GM23338 (cell line): Measurements from ENCODE around the gene EPHA3. TPM values are rescaled to one million over a fixed set of nuclear protein-coding genes. Genes with fewer than 3 reads are reported as not detected.

Source experiments
- ATAC-seq: fragments of 200-7000 bp; cut with Tn5 transposase; 3 replicates; pipeline ENCODE4 v1.9.1; 2020
- DNase-seq: peaks from one replicate; pipeline ENCODE4 v3.0.0-alpha.2; 2015; ENCODE audit warnings: low spot score
- H2AFZ ChIP-seq: fragments of 200-600 bp; sonication (generic); 2 replicates; pipeline ENCODE4 v1.8.0; 2016; ENCODE audit warnings: antibody characterized with exemption, mild to moderate bottlenecking, moderate library complexity
- H3F3A ChIP-seq: fragments of 200-600 bp; sonication (generic); replicated peaks from 2 replicates; pipeline ENCODE4 v1.8.0; 2017; ENCODE audit warnings: antibody characterized with exemption, mixed run types, low read depth
- H3K27ac ChIP-seq: fragments of 200-600 bp; sonication (generic); 2 replicates; pipeline ENCODE4 v1.6.1; 2016; ENCODE audit warnings: low read depth
- H3K27me3 ChIP-seq: fragments of 200-600 bp; sonication (generic); 2 replicates; pipeline ENCODE4 v1.8.0; 2016; ENCODE audit warnings: mild to moderate bottlenecking, mixed run types, moderate library complexity; ENCODE audit not compliant: insufficient read depth
- H3K36me3 ChIP-seq: fragments of 200-600 bp; sonication (generic); 2 replicates; pipeline ENCODE4 v1.8.0; 2016; ENCODE audit warnings: mild to moderate bottlenecking; ENCODE audit not compliant: insufficient read depth
- H3K4me1 ChIP-seq: fragments of 200-600 bp; sonication (generic); 2 replicates; pipeline ENCODE4 v1.8.0; 2016; ENCODE audit warnings: mild to moderate bottlenecking, moderate library complexity; ENCODE audit not compliant: insufficient read depth
- H3K4me2 ChIP-seq: fragments of 200-600 bp; sonication (generic); 2 replicates; pipeline ENCODE4 v1.7.1; 2017; ENCODE audit warnings: mixed run types
- H3K4me3 ChIP-seq: fragments of 200-600 bp; sonication (generic); 2 replicates; pipeline ENCODE4 v1.6.1; 2016; ENCODE audit warnings: mixed run types
- H3K79me2 ChIP-seq: fragments of 200-600 bp; sonication (generic); replicated peaks from 2 replicates; pipeline ENCODE4 v1.8.0; 2017; ENCODE audit warnings: mild to moderate bottlenecking; ENCODE audit not compliant: insufficient read depth
- H3K9me2 ChIP-seq: fragments of 200-600 bp; sonication (generic); 2 replicates; pipeline ENCODE4 v1.8.0; 2017; ENCODE audit not compliant: insufficient read depth
- H4K20me1 ChIP-seq: fragments of 200-600 bp; sonication (generic); replicated peaks from 2 replicates; pipeline ENCODE4 v1.8.0; 2017; ENCODE audit warnings: mild to moderate bottlenecking; ENCODE audit not compliant: insufficient read depth
- H3K27ac Mint-ChIP-seq: 2 replicates; pipeline ENCODE4 v1.8.0; 2020; ENCODE audit warnings: inconsistent platforms, mild to moderate bottlenecking, moderate library complexity, mixed read lengths
- H3K27me3 Mint-ChIP-seq: 3 replicates; pipeline ENCODE4 v1.8.0; 2022; ENCODE audit warnings: low read depth, mild to moderate bottlenecking, moderate library complexity, mixed read lengths, inconsistent platforms; ENCODE audit not compliant: insufficient read depth, poor library complexity
- H3K36me3 Mint-ChIP-seq: 3 replicates; pipeline ENCODE4 v1.8.0; 2021; ENCODE audit warnings: low read depth, mild to moderate bottlenecking, inconsistent platforms, moderate library complexity, mixed read lengths
- H3K4me1 Mint-ChIP-seq: 3 replicates; pipeline ENCODE4 v1.8.0; 2020; ENCODE audit warnings: mild to moderate bottlenecking, inconsistent platforms, mixed read lengths
- H3K4me3 Mint-ChIP-seq: 3 replicates; pipeline ENCODE4 v1.8.0; 2021; ENCODE audit warnings: moderate library complexity, mild to moderate bottlenecking, inconsistent platforms, mixed read lengths
- H3K9me3 Mint-ChIP-seq: 3 replicates; pipeline ENCODE4 v1.8.0; 2020; ENCODE audit warnings: moderate library complexity, mild to moderate bottlenecking, inconsistent platforms, mixed read lengths
- EZH2phosphoT487 ChIP-seq: fragments of 200-600 bp; sonication (generic); IDR thresholded peaks from one replicate; pipeline ENCODE4 v1.8.1; 2018; ENCODE audit warnings: antibody characterized with exemption; ENCODE audit not compliant: unreplicated experiment
- polyA plus RNA-seq: library from polyadenylated mRNA; unstranded; fragments of >200 nt; fragmentation: Nextera tagmentation; extraction: Ambion mirVana; gene quantifications from 2 replicates; pipeline ENCODE4 v1.2.1, GENCODE V29; 2016
- total RNA-seq: library from RNA; depleted of rRNA; stranded (reverse); fragments of >200 nt; shearing (Covaris generic); gene quantifications from 2 replicates; pipeline ENCODE4 v1.2.3, GENCODE V29; 2014
- TF ChIP-seq, protein P1 (sequence below): fragments of 250-450 bp; sonication (Bioruptor Pico); IDR thresholded peaks from 2 replicates; pipeline ENCODE4 v1.5.0; 2020; ENCODE audit warnings: mild to moderate bottlenecking, moderate library complexity
- TF ChIP-seq, protein P2 (sequence below): IDR thresholded peaks from one replicate; pipeline ENCODE4 v1.6.1; 2018; ENCODE audit warnings: antibody characterized with exemption; ENCODE audit not compliant: unreplicated experiment
- TF ChIP-seq, protein P3 (sequence below), 2 experiments: fragments of 200-600 bp in 1 of 2; sonication (generic) in 1 of 2; conservative IDR thresholded peaks; 2 replicates each; pipeline versions ENCODE4 v1.5.1 to v1.6.1; 2016 to 2017; ENCODE audit warnings: antibody characterized with exemption in 2 of 2, low read depth in 2 of 2, mild to moderate bottlenecking in 2 of 2, moderate library complexity in 1 of 2

EPHA3 gene
- total and polyA plus RNA-seq, 2 experiments from 2014 or later = 0.05 to 0.21 TPM

DNA sequence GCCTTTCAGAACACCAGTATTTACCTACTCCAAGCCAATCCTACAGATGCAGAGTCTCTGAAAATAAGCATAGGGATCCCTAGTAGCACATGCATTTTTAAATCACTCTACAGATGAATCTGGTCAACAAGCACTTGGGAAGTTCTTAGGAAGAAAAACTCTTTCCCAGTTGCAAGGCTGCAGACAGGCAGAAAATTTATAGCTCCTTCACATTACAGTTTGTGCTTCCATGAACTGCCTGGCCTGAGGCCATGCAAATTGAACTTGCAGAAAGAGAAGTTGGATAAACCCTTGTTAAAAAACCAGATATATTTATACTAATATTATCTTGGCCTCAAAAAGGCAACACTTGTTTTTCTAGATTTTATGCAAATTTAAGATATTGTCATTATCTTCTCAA, 256.9 kb downstream of the EPHA3 start:
- Mint-ChIP-seq H3K9me3 (peaks cover 7% of the 10 kb centered on the region; the same call in 1 of the 3 replicates), H3K27me3 (no peaks in the 10 kb centered on the region), H3K27ac (no peak overlapping the region), H3K4me1 (peaks cover 3% of the 10 kb centered on the region; the same call in 2 of the 3 replicates), H3K36me3 (peaks cover 7% of the 10 kb centered on the region; the same call in 2 of the 3 replicates), H3K4me3 (no peak overlapping the region)
- no peaks in the 10 kb centered on the region; the same call in 1 of the 2 replicates for H3K4me1 ChIP-seq
- no peaks in the 10 kb centered on the region for H3F3A ChIP-seq
- DNase-seq = no peak
- no peak overlapping the region for H3K27ac ChIP-seq
- H3K9me2 ChIP-seq = peaks cover 10% of the 10 kb centered on the region
- no peak overlapping the region for H3K4me2 ChIP-seq
- no peak for ATAC-seq
- no peaks in the 10 kb centered on the region for H3K27me3 ChIP-seq
- H3K4me3 ChIP-seq = no peak overlapping the region
- no peaks in the 10 kb centered on the region for H3K36me3 ChIP-seq
- peak overlapping the region; percentile 82; the same call in 1 of the 2 replicates for H2AFZ ChIP-seq
- TF ChIP-seq, protein P1, sequence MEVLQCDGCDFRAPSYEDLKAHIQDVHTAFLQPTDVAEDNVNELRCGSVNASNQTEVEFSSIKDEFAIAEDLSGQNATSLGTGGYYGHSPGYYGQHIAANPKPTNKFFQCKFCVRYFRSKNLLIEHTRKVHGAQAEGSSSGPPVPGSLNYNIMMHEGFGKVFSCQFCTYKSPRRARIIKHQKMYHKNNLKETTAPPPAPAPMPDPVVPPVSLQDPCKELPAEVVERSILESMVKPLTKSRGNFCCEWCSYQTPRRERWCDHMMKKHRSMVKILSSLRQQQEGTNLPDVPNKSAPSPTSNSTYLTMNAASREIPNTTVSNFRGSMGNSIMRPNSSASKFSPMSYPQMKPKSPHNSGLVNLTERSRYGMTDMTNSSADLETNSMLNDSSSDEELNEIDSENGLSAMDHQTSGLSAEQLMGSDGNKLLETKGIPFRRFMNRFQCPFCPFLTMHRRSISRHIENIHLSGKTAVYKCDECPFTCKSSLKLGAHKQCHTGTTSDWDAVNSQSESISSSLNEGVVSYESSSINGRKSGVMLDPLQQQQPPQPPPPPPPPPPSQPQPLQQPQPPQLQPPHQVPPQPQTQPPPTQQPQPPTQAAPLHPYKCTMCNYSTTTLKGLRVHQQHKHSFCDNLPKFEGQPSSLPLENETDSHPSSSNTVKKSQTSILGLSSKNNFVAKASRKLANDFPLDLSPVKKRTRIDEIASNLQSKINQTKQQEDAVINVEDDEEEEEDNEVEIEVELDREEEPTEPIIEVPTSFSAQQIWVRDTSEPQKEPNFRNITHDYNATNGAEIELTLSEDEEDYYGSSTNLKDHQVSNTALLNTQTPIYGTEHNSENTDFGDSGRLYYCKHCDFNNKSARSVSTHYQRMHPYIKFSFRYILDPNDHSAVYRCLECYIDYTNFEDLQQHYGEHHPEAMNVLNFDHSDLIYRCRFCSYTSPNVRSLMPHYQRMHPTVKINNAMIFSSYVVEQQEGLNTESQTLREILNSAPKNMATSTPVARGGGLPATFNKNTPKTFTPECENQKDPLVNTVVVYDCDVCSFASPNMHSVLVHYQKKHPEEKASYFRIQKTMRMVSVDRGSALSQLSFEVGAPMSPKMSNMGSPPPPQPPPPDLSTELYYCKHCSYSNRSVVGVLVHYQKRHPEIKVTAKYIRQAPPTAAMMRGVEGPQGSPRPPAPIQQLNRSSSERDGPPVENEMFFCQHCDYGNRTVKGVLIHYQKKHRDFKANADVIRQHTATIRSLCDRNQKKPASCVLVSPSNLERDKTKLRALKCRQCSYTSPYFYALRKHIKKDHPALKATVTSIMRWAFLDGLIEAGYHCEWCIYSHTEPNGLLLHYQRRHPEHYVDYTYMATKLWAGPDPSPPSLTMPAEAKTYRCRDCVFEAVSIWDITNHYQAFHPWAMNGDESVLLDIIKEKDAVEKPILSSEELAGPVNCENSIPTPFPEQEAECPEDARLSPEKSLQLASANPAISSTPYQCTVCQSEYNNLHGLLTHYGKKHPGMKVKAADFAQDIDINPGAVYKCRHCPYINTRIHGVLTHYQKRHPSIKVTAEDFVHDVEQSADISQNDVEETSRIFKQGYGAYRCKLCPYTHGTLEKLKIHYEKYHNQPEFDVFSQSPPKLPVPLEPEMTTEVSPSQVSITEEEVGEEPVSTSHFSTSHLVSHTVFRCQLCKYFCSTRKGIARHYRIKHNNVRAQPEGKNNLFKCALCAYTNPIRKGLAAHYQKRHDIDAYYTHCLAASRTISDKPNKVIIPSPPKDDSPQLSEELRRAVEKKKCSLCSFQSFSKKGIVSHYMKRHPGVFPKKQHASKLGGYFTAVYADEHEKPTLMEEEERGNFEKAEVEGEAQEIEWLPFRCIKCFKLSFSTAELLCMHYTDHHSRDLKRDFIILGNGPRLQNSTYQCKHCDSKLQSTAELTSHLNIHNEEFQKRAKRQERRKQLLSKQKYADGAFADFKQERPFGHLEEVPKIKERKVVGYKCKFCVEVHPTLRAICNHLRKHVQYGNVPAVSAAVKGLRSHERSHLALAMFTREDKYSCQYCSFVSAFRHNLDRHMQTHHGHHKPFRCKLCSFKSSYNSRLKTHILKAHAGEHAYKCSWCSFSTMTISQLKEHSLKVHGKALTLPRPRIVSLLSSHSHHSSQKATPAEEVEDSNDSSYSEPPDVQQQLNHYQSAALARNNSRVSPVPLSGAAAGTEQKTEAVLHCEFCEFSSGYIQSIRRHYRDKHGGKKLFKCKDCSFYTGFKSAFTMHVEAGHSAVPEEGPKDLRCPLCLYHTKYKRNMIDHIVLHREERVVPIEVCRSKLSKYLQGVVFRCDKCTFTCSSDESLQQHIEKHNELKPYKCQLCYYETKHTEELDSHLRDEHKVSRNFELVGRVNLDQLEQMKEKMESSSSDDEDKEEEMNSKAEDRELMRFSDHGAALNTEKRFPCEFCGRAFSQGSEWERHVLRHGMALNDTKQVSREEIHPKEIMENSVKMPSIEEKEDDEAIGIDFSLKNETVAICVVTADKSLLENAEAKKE = no peak
- no peaks in the 10 kb centered on the region for H4K20me1 ChIP-seq
- no peaks in the 10 kb centered on the region for H3K79me2 ChIP-seq

DNA sequence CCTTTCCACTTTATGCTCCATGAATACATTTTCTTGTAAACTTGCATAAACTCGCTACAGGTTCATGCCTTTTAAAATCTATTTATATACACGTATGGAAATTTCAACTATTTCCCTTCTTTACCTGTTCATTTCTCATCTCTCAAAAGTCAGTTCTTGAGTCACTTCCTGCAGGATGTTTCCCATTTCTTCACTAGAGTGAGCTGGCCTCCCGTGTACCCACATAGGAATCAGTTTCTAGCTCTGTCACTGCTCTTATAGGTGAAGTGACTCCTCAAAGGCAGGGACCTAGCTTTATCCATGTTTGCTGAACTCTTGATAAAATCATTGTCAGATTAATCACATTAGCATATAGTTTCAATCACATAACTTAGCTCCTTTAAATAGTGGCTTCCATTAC, 259.7 kb downstream of the EPHA3 start:
- Mint-ChIP-seq H3K36me3 (peaks cover 7% of the 10 kb centered on the region; the same call in 2 of the 3 replicates), H3K4me1 (peaks cover 3% of the 10 kb centered on the region; the same call in 2 of the 3 replicates), H3K27me3 (no peaks in the 10 kb centered on the region), H3K9me3 (peaks cover 7% of the 10 kb centered on the region; the same call in 1 of the 3 replicates), H3K4me3 (no peak overlapping the region), H3K27ac (no peak overlapping the region)
- no peak overlapping the region for H3K4me3 ChIP-seq
- H3K4me2 ChIP-seq = no peak overlapping the region
- no peaks in the 10 kb centered on the region for H3F3A ChIP-seq
- no peak for ATAC-seq
- no peaks in the 10 kb centered on the region for H3K79me2 ChIP-seq
- H3K4me1 ChIP-seq = no peaks in the 10 kb centered on the region; the same call in 1 of the 2 replicates
- TF ChIP-seq, protein P2, sequence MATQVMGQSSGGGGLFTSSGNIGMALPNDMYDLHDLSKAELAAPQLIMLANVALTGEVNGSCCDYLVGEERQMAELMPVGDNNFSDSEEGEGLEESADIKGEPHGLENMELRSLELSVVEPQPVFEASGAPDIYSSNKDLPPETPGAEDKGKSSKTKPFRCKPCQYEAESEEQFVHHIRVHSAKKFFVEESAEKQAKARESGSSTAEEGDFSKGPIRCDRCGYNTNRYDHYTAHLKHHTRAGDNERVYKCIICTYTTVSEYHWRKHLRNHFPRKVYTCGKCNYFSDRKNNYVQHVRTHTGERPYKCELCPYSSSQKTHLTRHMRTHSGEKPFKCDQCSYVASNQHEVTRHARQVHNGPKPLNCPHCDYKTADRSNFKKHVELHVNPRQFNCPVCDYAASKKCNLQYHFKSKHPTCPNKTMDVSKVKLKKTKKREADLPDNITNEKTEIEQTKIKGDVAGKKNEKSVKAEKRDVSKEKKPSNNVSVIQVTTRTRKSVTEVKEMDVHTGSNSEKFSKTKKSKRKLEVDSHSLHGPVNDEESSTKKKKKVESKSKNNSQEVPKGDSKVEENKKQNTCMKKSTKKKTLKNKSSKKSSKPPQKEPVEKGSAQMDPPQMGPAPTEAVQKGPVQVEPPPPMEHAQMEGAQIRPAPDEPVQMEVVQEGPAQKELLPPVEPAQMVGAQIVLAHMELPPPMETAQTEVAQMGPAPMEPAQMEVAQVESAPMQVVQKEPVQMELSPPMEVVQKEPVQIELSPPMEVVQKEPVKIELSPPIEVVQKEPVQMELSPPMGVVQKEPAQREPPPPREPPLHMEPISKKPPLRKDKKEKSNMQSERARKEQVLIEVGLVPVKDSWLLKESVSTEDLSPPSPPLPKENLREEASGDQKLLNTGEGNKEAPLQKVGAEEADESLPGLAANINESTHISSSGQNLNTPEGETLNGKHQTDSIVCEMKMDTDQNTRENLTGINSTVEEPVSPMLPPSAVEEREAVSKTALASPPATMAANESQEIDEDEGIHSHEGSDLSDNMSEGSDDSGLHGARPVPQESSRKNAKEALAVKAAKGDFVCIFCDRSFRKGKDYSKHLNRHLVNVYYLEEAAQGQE = no peak
- TF ChIP-seq EZH2phosphoT487 = no peak
- TF ChIP-seq, protein P3, sequence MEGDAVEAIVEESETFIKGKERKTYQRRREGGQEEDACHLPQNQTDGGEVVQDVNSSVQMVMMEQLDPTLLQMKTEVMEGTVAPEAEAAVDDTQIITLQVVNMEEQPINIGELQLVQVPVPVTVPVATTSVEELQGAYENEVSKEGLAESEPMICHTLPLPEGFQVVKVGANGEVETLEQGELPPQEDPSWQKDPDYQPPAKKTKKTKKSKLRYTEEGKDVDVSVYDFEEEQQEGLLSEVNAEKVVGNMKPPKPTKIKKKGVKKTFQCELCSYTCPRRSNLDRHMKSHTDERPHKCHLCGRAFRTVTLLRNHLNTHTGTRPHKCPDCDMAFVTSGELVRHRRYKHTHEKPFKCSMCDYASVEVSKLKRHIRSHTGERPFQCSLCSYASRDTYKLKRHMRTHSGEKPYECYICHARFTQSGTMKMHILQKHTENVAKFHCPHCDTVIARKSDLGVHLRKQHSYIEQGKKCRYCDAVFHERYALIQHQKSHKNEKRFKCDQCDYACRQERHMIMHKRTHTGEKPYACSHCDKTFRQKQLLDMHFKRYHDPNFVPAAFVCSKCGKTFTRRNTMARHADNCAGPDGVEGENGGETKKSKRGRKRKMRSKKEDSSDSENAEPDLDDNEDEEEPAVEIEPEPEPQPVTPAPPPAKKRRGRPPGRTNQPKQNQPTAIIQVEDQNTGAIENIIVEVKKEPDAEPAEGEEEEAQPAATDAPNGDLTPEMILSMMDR (conservative IDR thresholded peaks at IDR 0.05; ENCODE audit: low read depth in 2 of 2) = no peak
- H4K20me1 ChIP-seq = no peaks in the 10 kb centered on the region
- no peak overlapping the region for H2AFZ ChIP-seq
- DNase-seq = no peak
- no peaks in the 10 kb centered on the region for H3K27me3 ChIP-seq
- no peaks in the 10 kb centered on the region for H3K36me3 ChIP-seq
- no peak overlapping the region for H3K27ac ChIP-seq
- peaks cover 10% of the 10 kb centered on the region for H3K9me2 ChIP-seq
